Kidney epithelial cell (primary cell): ENCODE results near the gene PDIK1L. TPM values are rescaled to one million over a fixed set of nuclear protein-coding genes. Genes with fewer than 3 reads are reported as not detected.

Experiments
- DNase-seq: peaks from one replicate; pipeline ENCODE4 v3.0.0-alpha.2; 2010; ENCODE audit warnings: low read depth
- H3K27me3 ChIP-seq: 2 replicates; pipeline ENCODE4 v1.6.0; 2011; ENCODE audit warnings: low read length; ENCODE audit not compliant: control insufficient read depth, insufficient read depth
- H3K36me3 ChIP-seq: 2 replicates; pipeline ENCODE4 v1.5.1; 2011; ENCODE audit warnings: low read length; ENCODE audit not compliant: control insufficient read depth, insufficient read depth
- H3K4me3 ChIP-seq: 2 replicates; pipeline ENCODE4 v1.5.1; 2011; ENCODE audit warnings: low read depth, mild to moderate bottlenecking, control low read depth, low read length
- total RNA-seq: library from RNA; depleted of rRNA; stranded (reverse); fragments of >200 nt; gene quantifications from 2 replicates; pipeline ENCODE4 v1.2.3, GENCODE V29; 2015
- TF ChIP-seq, protein P1 (sequence below): IDR thresholded peaks from 2 replicates; pipeline ENCODE4 v1.5.1; 2011; ENCODE audit warnings: mild to moderate bottlenecking, moderate library complexity, low read length, control low read depth, inconsistent platforms; ENCODE audit not compliant: insufficient read depth, poor library complexity, severe bottlenecking

PDIK1L gene
- total RNA-seq, 1 donor from 2014 or later = 6.6 TPM

DNA sequence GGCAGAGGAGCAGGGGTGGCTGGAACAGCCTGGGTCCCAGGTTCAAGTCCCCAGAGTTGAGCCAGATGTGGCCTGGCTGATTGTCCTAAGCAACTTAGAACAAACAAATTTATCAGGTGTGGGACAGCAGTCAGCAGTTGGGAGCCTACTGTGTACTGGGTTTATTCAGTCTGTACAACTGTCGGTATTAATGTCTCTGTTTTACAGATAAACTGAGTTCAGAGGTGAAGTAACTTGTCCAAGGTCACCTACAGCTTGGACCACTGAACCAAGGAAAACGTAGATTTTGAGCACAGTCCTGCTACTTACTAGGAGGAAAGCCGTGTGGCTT, 29.6 kb upstream of the PDIK1L start:
- Histone ChIP-seq H3K36me3 (no peaks in the 10 kb centered on the region), H3K27me3 (peaks cover 10% of the 10 kb centered on the region), H3K4me3 (no peak overlapping the region)
- TF ChIP-seq, protein P1, sequence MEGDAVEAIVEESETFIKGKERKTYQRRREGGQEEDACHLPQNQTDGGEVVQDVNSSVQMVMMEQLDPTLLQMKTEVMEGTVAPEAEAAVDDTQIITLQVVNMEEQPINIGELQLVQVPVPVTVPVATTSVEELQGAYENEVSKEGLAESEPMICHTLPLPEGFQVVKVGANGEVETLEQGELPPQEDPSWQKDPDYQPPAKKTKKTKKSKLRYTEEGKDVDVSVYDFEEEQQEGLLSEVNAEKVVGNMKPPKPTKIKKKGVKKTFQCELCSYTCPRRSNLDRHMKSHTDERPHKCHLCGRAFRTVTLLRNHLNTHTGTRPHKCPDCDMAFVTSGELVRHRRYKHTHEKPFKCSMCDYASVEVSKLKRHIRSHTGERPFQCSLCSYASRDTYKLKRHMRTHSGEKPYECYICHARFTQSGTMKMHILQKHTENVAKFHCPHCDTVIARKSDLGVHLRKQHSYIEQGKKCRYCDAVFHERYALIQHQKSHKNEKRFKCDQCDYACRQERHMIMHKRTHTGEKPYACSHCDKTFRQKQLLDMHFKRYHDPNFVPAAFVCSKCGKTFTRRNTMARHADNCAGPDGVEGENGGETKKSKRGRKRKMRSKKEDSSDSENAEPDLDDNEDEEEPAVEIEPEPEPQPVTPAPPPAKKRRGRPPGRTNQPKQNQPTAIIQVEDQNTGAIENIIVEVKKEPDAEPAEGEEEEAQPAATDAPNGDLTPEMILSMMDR = no peak
- DNase-seq = no peak

DNA sequence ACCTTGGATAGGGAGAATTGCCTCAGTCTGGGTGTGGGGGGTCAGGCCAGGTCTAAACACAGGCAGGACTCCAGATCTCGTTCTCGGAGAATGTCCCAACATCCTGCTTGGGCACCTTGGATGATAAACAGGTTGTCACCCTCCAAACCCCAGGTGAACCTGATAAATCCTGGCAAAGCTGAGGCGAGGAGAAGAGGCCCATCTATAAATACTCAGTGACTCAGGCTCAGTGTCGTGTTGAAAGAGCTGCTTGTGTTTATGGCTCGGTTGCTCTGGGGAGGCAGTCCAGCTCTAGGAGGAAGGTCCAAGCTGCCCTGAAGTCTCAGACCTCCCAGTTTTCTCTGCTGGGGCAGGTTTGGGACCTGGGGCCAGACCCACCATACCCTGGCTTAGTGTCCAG, 28.4 kb upstream of the PDIK1L start:
- TF ChIP-seq, protein P1 = no peak
- H3K4me3 ChIP-seq = no peak overlapping the region
- no peak for DNase-seq
- H3K27me3 ChIP-seq = peaks cover 10% of the 10 kb centered on the region
- H3K36me3 ChIP-seq = no peaks in the 10 kb centered on the region

DNA sequence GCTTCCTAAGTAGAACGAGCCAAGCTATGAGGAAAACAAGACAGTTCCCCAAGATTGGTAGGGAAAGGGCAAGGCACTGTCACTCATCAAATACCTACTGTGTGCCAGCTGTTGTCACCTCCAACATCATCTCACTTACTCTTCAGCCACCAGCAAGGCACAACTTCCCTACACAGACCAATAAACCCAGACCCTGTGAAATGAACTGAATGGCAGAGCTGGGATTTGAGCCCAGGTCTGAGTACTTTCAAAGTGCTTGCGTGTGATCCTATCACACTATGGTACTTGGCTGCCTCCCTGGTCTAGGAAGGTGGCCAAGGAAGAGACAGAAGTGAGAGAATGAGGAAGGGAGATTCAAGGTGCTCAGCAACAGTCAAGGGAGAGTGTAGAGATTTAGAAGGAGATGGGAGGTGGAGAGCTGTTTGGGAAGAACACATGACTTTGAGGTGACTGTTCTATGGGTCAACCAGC, 27.5 kb upstream of the PDIK1L start:
- H3K4me3 ChIP-seq = no peak overlapping the region
- DNase-seq = no peak

DNA sequence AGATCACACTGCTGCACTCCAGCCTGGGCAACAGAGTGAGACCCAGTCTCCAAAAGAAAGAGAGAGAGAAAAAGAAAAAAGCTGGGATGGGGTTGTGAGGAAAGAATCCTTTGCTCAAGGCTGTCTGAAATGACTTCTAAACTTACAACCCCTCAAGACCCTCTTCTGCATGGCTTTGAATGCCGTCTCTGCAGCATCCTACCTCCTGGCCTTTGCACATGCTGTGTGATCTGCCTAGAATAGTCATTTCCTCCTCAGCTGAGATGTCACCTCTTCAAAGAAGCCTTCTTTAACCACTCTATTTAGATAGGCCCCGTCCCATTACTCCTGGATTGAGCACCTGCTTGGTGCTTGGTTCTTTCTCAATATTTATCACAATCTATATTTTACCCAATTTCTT, 26.8 kb upstream of the PDIK1L start:
- Histone ChIP-seq H3K4me3 (no peak overlapping the region), H3K27me3 (peaks cover 10% of the 10 kb centered on the region), H3K36me3 (no peaks in the 10 kb centered on the region)
- no peak for DNase-seq
- TF ChIP-seq, protein P1 = no peak

More for the DNA sequence above, 27.5 kb upstream of the PDIK1L start:
- Histone ChIP-seq H3K36me3 (no peaks in the 10 kb centered on the region), H3K27me3 (peaks cover 10% of the 10 kb centered on the region)
- TF ChIP-seq, protein P1 = no peak

DNA sequence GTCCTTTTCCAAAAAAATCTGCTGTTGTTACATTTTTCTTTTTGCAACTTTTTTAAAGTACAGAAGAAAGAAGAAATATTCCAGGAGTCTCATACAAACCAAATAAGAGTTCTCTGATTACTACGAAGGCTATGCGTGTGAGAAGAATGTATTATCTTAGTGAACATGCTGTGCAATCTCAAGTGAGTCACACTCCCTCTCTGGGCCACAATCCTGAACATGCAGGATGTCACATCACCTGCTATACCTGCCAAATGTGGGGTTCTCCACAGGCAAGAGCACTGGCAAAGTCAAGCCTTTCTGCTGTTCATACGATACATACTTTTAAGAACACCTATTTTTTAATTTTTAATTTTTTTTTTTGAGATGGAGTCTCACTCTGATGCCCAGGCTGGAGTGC, 22.5 kb upstream of the PDIK1L start:
- no peak for DNase-seq
- Histone ChIP-seq H3K27me3 (peaks cover 8% of the 10 kb centered on the region), H3K36me3 (no peaks in the 10 kb centered on the region), H3K4me3 (no peak overlapping the region)
- TF ChIP-seq, protein P1 = no peak

DNA sequence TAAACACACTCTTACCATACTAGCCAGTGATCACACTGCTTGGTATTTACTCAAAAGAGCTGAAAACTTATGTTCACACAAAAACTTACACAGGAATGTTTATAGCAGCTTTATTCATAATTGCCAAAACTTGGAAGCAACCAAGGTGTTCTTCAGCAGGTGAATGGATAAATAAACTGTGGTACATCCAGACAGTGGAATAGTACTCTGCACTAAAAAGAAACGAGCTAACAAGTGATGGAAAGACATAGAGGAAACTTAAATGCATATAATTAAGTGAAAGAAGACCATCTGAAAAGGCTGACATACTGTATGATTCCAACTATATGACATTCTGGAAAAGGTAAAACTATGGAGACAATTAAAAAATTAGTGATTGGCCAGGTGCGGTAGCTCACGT, 20.7 kb upstream of the PDIK1L start:
- Histone ChIP-seq H3K27me3 (peaks cover 2% of the 10 kb centered on the region), H3K36me3 (no peaks in the 10 kb centered on the region), H3K4me3 (no peak overlapping the region)
- DNase-seq = no peak
- TF ChIP-seq, protein P1 = no peak
